CD4-positive, alpha-beta T cell treated with Interleukin-10 for 1 hour (primary cell): ENCODE measurements around the gene TAGAP.
"Not testable (repeated sequence)": the region's sequence is repeated elsewhere in the genome, so short reads cannot be mapped to it uniquely, and the experiment has no call there.

Experiments
- DNase-seq: peaks from one replicate; pipeline ENCODE4 v3.0.0-alpha.2; 2020

The TAGAP gene

GRCh38 chr6:159042003-159042825, 2.6 kb downstream of the TAGAP start:
- peak; percentile 92 for DNase-seq

GRCh38 chr6:159041181-159041580, 3.6 kb downstream of the TAGAP start:
- DNase-seq: no peak

GRCh38 chr6:159039885-159040258, 4.9 kb downstream of the TAGAP start:
- DNase-seq: no peak

GRCh38 chr6:159038914-159039884, 5.6 kb downstream of the TAGAP start:
- DNase-seq: peak; percentile 70

GRCh38 chr6:159038318-159038717, 6.5 kb downstream of the TAGAP start:
- DNase-seq: not testable (repeated sequence)

- no peak for DNase-seq
These were observed 7.0 kb downstream of the TAGAP start for GRCh38 chr6:159037756-159038290.

- peak; percentile 44 for DNase-seq
These were observed 8.1 kb downstream of the TAGAP start for GRCh38 chr6:159036673-159037072.

GRCh38 chr6:159035891-159036290, 8.9 kb downstream of the TAGAP start:
- no peak for DNase-seq

- DNase-seq: no peak
These were observed 11.4 kb downstream of the TAGAP start for GRCh38 chr6:159033160-159034049.

- DNase-seq: no peak
These were observed 12.9 kb downstream of the TAGAP start for GRCh38 chr6:159031846-159032245.

GRCh38 chr6:159030168-159030567, 14.6 kb downstream of the TAGAP start:
- no peak for DNase-seq

GRCh38 chr6:159025224-159025623, 19.6 kb downstream of the TAGAP start:
- DNase-seq: not testable (repeated sequence)

- DNase-seq: no peak
These were observed 20.9 kb downstream of the TAGAP start for GRCh38 chr6:159023893-159024292.

- no peak for DNase-seq
These were observed 24.8 kb downstream of the TAGAP start for GRCh38 chr6:159020011-159020410.

- no peak for DNase-seq
These were observed 26.8 kb downstream of the TAGAP start for GRCh38 chr6:159017757-159018559.

GRCh38 chr6:159014406-159014805, 30.4 kb downstream of the TAGAP start:
- DNase-seq: no peak

- DNase-seq: no peak
These were observed 31.6 kb downstream of the TAGAP start for GRCh38 chr6:159013229-159013628.

- DNase-seq: no peak
These were observed 32.6 kb downstream of the TAGAP start for GRCh38 chr6:159012201-159012600.

- DNase-seq: not testable (repeated sequence)
These were observed 34.7 kb downstream of the TAGAP start for GRCh38 chr6:159010037-159010612.

- peak; percentile 75 for DNase-seq
These were observed 36.0 kb downstream of the TAGAP start for GRCh38 chr6:159008656-159009288.

- DNase-seq: no peak
These were observed 37.3 kb downstream of the TAGAP start for GRCh38 chr6:159007510-159007909.
